Epithelial cell of prostate (primary cell): Measurements from ENCODE around the gene AP2S1.
"Not testable (repeated sequence)": the region's sequence is repeated elsewhere in the genome, so short reads cannot be mapped to it uniquely, and the experiment has no call there.

Experiments
- DNase-seq: peaks from one replicate; pipeline ENCODE4 v3.0.0-alpha.2; 2011; ENCODE audit warnings: low read depth, low spot score
- H3K27ac ChIP-seq: fragments of 450-650 bp; 2 replicates; pipeline ENCODE4 v1.5.1; 2017; ENCODE audit warnings: mild to moderate bottlenecking

The AP2S1 gene

GRCh38 chr19:46845959-46846459 lies 4.6 kb downstream of the AP2S1 start:
- H3K27ac ChIP-seq: no peak overlapping the region
- DNase-seq: no peak

GRCh38 chr19:46844067-46844489 lies 6.6 kb downstream of the AP2S1 start:
- no peak overlapping the region for H3K27ac ChIP-seq
- DNase-seq: no peak

GRCh38 chr19:46842791-46843190 lies 7.9 kb downstream of the AP2S1 start:
- DNase-seq: no peak
- H3K27ac ChIP-seq: no peak overlapping the region

- peak overlapping the region; percentile 91 for H3K27ac ChIP-seq
- DNase-seq: no peak
These were observed 9.1 kb downstream of the AP2S1 start for GRCh38 chr19:46841458-46842083.

GRCh38 chr19:46840498-46840942 lies 10.1 kb downstream of the AP2S1 start:
- DNase-seq: no peak
- peak overlapping the region; percentile 91 for H3K27ac ChIP-seq

- no peak for DNase-seq
- peak overlapping the region; percentile 91 for H3K27ac ChIP-seq
These were observed 10.7 kb downstream of the AP2S1 start for GRCh38 chr19:46839752-46840497.

- H3K27ac ChIP-seq: no peak overlapping the region
- no peak for DNase-seq
These were observed 12.5 kb downstream of the AP2S1 start for GRCh38 chr19:46838160-46838559.

- H3K27ac ChIP-seq: no peak overlapping the region
- DNase-seq: no peak
These were observed 15.7 kb downstream of the AP2S1 start for GRCh38 chr19:46834984-46835383.

- H3K27ac ChIP-seq: no peak overlapping the region
- DNase-seq: no peak
These were observed 16.5 kb downstream of the AP2S1 start for GRCh38 chr19:46834121-46834520.

GRCh38 chr19:46830864-46831263 lies 19.8 kb downstream of the AP2S1 start:
- no peak for DNase-seq

GRCh38 chr19:46828484-46828883 lies 22.2 kb downstream of the AP2S1 start:
- no peak for DNase-seq
- H3K27ac ChIP-seq: peak overlapping the region; percentile 66

More at GRCh38 chr19:46830864-46831263, 19.8 kb downstream of the AP2S1 start:
- H3K27ac ChIP-seq: no peak overlapping the region

GRCh38 chr19:46825731-46826055 lies 25.0 kb downstream of the AP2S1 start:
- no peak overlapping the region for H3K27ac ChIP-seq
- no peak for DNase-seq

- DNase-seq: no peak
- no peak overlapping the region for H3K27ac ChIP-seq
These were observed 25.5 kb downstream of the AP2S1 start for GRCh38 chr19:46824890-46825730.

- H3K27ac ChIP-seq: no peak overlapping the region
- DNase-seq: no peak
These were observed 27.6 kb downstream of the AP2S1 start for GRCh38 chr19:46823049-46823448.

GRCh38 chr19:46822410-46822787 lies 28.2 kb downstream of the AP2S1 start:
- DNase-seq, H3K27ac ChIP-seq: not testable (repeated sequence)

- DNase-seq: no peak
- no peak overlapping the region for H3K27ac ChIP-seq
These were observed 28.9 kb downstream of the AP2S1 start for GRCh38 chr19:46821512-46822409.

- no peak overlapping the region for H3K27ac ChIP-seq
- no peak for DNase-seq
These were observed 31.8 kb downstream of the AP2S1 start for GRCh38 chr19:46818812-46819211.

- no peak overlapping the region for H3K27ac ChIP-seq
- DNase-seq: no peak
These were observed 34.6 kb downstream of the AP2S1 start for GRCh38 chr19:46815833-46816627.

- H3K27ac ChIP-seq: no peak overlapping the region
- DNase-seq: no peak
These were observed 36.7 kb downstream of the AP2S1 start for GRCh38 chr19:46813839-46814358.
